GM12892 (cell line): ENCODE results near the gene ADAM20.

Source experiments
- POLR2A ChIP-seq: IDR thresholded peaks from 2 replicates; pipeline ENCODE4 v1.6.1; 2011; ENCODE audit warnings: low read depth, low read length, control low read depth
- POLR2AphosphoS5 ChIP-seq: IDR thresholded peaks from 2 replicates; pipeline ENCODE4 v1.6.1; 2011; ENCODE audit warnings: low read depth, low read length, control low read depth
- TAF1 ChIP-seq: IDR thresholded peaks from 2 replicates; pipeline ENCODE4 v1.6.1; 2011; ENCODE audit warnings: low read depth, mild to moderate bottlenecking, control low read depth, low read length, borderline replicate concordance

GRCh38 chr14:70571139-70571538 lies 36.3 kb upstream of the ADAM20 start:
- TF ChIP-seq POLR2AphosphoS5 (no peak), POLR2A (no peak), TAF1 (no peak)
